Stimulated activated CD4-positive, alpha-beta T cell treated with anti-CD3 and anti-CD28 coated beads, TNF-alpha, amount 100 ng/mL, for 24 hours (primary cell): ENCODE results near the gene NBAS.

Source experiments
- DNase-seq, 3 experiments: peaks; one replicate each; pipeline ENCODE4 v3.0.0-alpha.2; 2020; ENCODE audit warnings: low read depth in 3 of 3

The NBAS gene

GRCh38 chr2:15311201-15311907, 249.8 kb downstream of the NBAS start:
- no peak for DNase-seq

- no peak for DNase-seq
These were observed 253.6 kb downstream of the NBAS start for GRCh38 chr2:15307526-15307925.

GRCh38 chr2:15306706-15307105, 254.4 kb downstream of the NBAS start:
- no peak for DNase-seq

- no peak for DNase-seq
These were observed 257.3 kb downstream of the NBAS start for GRCh38 chr2:15303874-15304273.

DNA sequence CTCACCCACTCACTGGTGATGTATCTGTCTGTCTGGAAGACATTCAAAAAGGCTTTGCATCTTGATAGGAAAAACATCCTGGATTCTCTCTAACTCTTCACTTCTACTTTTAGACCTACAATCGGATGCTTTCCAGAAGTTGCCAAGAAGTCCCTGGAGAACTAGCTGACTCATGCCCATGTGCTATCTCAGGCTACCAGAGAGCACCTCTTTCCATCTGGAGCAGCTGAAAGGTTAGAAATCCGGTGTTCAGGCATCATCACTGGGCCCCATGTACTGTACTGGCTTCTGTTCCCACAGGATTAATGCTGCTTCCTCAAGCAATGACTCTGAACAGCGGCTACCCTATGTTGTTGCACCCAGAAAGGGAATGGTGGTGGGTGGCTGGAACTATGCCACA, 259.0 kb downstream of the NBAS start:
- no peak for DNase-seq

DNA sequence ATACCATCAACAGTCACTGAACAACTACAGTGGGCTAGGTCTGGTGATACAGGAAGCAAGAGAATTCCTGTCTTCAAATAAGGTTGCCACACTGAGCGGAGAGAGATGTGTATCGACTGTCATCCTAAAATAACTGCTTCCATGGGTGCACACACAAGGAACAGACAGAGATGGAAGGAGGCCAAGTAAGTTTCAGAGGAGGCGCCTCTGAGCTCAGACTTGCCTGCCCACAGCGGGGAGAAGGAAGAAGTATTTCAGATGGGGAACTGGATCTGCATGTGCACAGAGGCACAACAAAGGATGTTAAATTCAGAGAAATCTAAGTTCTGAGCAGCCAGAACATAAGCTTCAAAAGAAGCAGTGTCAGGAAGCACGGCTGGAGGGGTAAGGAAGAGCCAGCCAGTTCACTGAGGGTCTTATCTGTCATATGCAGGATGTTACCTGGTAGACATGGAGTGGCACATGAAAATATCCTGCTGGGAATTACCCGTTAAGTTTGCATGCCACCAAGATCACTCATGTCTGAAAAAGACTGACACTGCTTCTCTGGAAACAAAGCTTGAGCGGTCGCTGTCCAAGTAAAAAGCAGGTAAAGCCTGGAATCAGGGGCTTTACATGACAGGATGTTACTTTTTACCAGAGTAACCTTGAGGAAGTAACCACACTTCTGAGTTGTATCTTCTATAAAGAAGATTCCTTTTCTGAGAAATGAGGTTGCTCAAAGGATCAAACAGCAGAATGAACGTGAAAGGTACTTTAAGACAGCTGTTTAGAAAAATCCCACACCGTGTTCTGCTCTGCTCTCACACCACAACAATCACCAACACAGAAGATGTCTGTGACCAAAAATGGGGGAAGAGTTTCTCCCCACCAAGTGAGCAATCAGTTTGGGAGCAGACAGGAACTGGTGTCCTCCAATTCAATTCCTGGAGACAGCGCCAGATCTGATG, 260.2 kb downstream of the NBAS start:
- DNase-seq = no peak

DNA sequence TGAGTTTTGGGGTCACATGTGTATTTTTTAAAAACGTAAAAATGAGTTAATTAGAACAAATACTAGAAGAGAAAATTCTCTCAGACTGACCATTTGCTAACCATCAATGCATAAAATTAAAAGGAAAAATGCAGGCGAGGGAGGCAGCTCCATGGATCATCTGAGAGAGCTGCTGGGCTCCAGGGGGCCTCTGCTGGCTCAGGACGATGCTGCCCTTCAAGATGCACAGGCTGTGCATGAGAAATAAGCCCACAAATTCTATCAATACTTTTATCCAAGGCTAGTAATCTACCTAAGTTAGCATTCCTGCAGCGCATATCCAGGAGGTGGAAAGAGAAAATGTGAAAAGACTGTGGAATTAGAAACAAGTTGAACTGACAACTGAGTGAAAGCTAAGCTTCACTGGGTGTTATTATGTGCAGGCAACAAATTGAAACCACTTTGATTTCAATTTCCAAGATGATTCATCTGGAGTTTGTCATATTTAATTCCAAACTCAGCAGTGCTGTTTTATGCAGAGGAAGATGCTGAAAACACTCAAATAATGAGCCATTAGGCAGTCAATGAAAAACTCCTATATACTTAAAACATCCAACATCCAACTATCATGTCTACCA, 261.1 kb downstream of the NBAS start:
- no peak for DNase-seq

DNA sequence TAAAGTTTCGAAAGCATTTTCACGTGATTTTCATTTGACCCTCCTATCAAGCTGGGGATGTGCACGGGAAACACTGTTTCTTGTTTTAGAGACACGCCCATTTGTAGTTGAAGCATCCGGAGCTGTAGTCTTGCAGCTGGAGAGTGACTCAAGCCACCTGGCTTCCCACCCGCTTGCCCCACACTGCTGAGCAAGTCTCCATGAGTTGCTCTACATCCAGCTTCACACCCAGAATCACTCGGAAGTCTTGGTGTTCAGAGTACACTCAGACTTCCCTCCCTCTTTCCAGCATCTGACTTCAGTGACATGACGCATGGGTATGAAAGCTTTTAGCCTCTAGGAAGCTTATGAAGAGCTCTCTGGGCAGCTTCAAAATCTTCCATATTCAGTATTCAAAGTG, 262.4 kb downstream of the NBAS start:
- DNase-seq = no peak

- no peak for DNase-seq
These were observed 267.7 kb downstream of the NBAS start for GRCh38 chr2:15293262-15293937.

- no peak for DNase-seq
These were observed 273.5 kb downstream of the NBAS start for GRCh38 chr2:15287447-15288184.

DNA sequence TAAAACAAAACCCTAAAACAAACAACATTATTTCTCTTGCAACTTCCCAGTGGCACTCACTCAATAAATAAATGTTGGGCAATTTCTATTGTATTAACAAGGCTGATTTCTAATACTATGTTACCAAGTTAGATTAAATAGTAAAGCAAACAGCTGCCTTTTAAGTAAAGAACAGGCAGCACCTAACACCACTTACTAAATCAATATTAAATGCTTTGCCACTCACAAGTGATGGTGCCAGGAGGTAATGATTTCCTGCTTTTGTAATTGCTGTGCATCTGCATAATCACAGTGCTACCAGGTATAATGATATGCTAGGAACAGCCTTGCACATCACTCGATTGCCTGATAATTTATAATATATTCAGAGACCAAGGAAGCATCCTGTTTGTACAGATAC, 276.5 kb downstream of the NBAS start:
- DNase-seq = no peak

DNA sequence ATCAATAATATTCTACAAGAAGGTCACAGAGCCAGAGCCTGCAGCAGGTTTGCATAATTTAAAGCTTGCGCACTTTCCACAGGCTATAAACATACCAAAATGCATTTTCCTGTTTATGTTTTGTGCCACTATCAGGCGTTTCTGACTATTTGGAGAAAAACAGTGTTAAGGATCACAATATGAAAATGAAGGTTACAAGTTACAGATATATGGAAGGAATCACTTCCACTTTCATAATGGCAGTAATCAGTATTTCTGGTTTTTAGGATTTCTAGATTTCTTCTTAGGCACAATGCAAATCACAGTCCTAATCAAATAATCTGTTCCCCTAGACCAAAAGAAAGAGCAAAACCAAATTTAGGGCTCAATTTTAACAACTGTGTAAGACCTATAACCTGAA, 279.5 kb downstream of the NBAS start:
- DNase-seq = no peak

GRCh38 chr2:15279201-15279876, 281.8 kb downstream of the NBAS start:
- DNase-seq = no peak

GRCh38 chr2:15278296-15278695, 282.8 kb downstream of the NBAS start:
- DNase-seq = no peak

GRCh38 chr2:15275346-15275745, 285.8 kb downstream of the NBAS start:
- DNase-seq = no peak

GRCh38 chr2:15273452-15273851, 287.7 kb downstream of the NBAS start:
- DNase-seq = no peak

- no peak for DNase-seq
These were observed 288.2 kb downstream of the NBAS start for GRCh38 chr2:15272942-15273341.

DNA sequence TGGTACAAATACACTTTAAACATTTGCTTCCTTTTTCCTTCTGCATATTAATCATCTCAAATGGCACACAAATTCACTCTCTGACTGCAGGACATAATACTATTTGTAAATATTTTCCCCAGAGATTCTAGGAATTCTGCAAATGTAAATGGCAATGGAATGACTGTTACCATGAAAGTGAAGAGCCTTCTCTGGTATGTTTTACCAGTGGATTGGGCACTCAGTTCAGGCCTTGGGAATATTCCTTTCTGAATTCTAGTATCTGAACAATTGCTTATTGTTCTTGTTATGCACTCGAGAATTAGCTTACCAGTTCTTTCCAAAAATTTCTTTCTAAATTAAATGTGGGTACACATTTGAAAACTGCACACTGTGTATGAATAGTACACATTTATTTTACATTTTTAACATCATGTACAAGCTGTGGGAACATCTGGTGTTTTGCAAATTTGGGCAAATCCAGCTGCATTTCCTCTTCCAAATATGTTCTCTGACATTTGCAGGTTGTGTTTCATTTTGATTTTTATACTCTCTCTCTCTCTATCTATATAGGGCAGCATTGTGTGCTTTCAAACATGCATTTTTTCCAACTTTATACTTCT, 289.1 kb downstream of the NBAS start:
- no peak for DNase-seq

GRCh38 chr2:15271276-15271675, 289.9 kb downstream of the NBAS start:
- no peak for DNase-seq

- DNase-seq = no peak
These were observed 292.1 kb downstream of the NBAS start for GRCh38 chr2:15269043-15269442.
